Measurements from ENCODE around the gene ARHGEF25.
A peak's percentile ranks its signal among the peaks of the same experiment; 100 is the strongest.
"Not testable (repeated sequence)": the region's sequence is repeated elsewhere in the genome, so short reads cannot be mapped to it uniquely, and the experiment has no call there.

Gene ARHGEF25

DNA sequence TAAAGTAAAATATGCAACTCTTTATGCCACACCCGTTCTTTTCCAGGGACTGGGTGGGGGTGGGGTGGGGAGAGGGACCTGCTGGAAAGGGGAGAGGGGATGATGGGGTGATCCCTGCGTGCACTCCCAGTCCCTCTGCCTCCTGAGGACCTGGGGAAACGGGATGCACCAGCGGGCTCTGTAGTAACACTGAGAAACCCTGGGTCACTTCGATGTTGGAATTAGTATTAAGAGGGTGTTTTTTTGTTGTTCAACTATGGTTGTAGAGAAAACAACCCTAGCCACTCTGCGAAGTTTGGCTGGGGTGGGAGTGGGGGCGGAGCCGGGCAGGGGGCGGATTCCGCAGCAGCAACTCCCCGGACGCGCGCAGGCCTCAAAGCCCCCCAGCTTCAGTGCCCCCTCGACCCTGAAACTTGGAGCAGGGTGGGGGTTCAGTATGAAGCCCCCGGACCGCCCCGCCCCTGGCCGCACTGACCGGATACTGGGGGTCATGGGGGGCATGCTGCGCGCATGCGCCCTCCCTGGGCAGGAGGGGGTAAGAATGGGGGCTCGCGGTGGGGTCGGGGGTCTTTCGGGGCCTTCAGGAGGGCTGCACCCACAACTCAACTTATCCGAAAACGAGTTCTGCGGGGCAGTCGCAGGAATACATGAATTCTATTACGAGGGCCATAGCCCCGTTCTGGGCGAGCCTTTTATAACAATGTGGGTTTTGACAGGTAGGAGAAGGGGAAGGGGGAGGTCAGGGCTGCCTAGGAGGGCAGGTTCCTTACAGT, 1.3 kb upstream of the ARHGEF25 start:
- no peak for DNase-seq

DNA sequence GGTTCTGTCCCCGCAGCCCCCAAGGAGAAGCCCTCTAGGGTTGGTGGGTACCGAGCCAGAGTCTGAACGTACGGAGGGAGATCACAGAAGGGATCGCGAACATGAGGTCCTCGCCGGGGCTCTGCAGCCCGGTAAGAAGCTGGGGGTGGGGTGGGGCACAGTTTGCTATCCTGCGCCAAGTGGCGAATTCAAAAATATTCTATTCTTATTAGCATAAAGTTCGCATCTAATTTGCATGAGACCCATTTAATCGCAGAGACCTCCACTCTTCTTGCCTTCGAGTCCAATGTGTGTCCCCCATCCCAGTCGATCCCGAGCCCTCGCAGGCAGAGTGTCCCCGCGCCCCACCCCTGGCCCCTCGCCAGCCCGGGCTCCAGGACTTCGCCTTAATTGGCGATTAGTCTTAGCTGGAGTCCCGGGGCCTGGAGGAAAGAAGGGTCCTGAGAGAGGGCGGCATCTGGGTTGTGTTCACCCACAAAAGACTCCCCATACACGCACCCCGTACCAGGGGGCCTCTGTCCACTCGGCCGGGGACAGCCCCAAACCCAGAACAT, 604 bp upstream of the ARHGEF25 start:
- DNase-seq, result no peak

DNA sequence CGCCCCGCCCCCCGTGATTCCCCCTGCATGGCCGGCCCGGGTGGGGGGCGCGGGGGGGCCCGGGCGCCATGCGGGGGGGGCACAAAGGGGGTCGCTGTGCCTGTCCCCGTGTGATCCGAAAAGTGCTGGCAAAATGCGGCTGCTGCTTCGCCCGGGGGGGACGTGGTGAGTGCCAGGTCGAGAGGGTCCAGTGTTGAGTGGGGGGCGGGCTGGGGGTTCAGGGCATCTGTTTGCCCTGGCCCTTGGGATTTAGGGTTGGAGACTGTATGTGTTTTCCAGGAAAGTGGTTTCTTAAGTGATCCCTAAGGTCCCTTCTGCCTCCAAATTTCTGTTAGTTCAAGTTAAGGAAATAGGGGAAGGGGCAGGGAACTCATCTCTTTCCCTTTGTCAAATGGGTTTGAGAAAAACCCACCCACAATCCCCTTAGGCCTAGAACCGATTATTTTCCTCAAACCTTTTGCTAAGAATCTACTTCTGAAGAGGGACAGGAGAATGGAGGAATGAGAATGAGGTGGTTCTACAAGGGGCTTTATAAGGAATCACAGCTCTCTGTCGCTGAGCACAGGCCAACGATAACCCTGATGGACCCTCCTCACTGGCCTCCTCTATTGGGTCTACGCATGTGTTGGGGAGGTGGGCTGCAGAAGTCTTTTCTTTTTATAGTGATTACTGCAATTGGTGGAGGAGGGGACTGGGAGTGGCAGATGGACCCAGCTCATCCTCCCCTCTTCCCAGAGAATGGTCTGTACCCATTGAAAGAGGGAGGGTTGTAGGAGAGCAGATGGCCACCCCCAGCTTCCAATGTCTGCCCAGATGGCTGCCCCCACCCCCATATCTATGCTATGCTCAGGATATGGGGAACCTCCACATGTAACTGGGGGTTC, 834 bp downstream of the ARHGEF25 start:
- DNase-seq, result no peak

DNA sequence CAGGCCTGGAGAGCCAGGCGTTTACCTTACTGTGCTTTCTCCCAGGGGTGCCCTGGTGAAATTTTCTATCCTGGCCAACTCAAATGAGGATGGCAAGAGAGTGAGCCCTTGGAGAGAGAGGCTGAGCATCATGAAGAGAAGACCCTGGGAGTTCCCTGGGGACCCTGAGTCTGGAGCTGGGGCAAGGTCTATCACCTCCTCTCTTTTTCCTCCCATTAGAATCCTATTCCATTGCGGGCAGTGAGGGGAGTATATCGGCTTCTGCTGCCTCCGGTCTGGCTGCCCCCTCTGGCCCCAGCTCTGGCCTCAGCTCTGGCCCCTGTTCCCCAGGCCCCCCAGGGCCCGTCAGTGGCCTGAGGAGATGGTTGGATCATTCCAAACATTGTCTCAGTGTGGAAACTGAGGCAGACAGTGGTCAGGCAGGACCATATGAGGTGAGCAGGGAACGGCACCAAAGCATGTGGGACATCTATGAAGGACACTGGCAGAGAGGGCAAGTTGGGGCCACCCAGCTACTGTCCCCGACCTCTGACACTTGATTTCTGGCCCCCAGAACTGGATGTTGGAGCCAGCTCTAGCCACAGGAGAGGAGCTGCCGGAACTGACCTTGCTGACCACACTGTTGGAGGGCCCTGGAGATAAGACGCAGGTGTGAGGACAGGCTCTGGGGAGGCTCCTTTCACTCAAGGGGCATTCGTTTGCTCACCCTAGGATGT, 1.6 kb downstream of the ARHGEF25 start:
- no peak for DNase-seq

DNA sequence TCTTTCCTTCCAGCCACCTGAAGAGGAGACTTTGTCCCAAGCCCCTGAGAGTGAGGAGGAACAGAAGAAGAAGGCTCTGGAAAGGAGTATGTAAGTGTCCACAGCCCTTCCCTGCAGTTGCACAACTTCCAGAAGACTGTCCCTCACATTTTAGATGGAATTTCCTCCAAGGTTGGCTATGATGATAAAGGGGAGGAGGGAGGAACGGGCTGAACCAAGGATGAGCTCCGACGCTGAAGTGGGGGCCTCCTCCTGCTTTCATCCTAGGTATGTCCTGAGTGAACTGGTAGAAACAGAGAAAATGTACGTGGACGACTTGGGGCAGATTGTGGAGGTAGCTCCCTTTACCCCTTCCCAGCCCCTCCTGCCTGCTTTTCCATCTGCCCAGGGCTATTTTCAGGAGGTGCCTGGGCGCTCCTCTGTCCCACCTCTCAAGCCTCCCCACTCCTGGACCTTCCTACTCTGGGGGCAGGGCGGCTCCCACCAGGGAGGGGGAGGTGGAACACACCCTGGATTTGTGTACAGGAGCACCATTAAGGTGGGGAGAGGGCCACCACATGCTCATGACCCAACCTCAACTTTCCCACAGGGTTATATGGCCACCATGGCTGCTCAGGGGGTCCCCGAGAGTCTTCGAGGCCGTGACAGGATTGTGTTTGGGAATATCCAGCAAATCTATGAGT, 2.3 kb downstream of the ARHGEF25 start:
- no peak for DNase-seq

DNA sequence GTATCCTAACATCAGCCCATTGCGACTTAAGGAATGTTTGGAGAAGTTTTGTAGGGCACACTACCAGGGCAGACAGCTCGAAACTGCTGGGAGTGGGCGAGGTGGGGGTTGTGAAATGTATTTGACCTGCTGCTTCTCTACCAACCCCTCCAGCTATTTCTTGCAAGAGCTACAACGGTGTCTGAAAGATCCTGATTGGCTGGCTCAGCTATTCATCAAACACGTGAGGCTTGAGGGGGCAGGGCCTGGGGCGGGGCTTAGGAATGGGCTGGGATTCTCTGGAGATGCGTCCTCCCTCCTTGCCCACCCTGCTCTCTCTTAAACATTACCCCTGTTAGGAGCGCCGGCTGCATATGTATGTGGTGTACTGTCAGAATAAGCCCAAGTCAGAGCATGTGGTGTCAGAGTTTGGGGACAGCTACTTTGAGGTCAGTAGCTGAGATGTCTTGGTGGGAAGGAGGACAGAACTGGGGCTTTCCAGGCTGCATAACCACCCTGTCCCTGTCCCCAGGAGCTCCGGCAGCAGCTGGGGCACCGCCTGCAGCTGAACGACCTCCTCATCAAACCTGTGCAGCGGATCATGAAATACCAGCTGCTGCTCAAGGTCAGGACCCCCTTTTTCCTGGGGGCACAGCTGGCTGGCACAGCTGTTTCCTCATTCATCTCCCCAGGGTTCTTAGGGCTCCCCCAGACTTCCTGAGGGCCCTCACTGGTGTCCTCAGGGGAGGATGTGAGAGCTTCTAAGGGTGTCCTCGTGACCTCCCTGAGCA, 3.1 kb downstream of the ARHGEF25 start:
- DNase-seq, result peak in 1 of 2 donors; percentile 45

DNA sequence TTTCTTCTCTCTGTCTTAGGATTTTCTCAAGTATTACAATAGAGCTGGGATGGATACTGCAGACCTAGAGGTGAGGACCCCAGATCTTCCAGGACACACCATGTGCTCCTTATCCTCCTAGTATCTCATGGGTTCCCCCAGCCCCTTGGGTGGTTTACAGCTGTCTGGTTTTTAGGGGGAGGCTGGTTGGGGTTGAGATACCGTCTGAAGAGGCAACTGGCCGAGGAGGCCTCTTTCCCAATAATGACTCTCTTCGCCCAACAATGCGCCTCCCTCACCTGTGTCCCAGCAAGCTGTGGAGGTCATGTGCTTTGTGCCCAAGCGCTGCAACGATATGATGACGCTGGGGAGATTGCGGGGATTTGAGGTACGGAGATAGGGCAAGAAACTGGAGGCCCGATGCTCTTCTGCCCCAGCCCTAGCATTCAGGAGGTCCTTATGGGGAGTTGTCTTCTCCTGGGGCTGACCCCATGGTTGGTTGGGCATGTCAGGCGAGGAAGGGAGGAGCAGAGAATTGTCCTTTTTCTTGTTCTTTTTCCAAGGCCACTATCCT, 3.8 kb downstream of the ARHGEF25 start:
- no peak for DNase-seq

DNA sequence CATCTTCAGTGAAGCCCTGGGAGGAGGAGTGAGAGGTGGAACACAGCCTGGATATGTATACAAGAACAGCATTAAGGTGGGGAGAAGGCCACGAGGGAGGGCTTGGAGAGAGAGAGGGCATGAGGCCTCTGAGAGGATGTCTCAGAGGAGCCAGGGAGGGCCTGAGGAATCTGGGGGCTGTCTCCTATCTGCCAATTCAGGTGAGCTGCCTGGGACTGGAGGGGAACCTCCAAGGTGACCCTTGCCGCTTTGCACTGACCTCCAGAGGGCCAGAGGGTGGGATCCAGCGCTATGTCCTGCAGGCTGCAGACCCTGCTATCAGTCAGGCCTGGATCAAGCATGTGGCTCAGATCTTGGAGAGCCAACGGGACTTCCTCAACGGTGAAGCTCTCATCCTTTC, 4.4 kb downstream of the ARHGEF25 start:
- DNase-seq, result no peak

DNA sequence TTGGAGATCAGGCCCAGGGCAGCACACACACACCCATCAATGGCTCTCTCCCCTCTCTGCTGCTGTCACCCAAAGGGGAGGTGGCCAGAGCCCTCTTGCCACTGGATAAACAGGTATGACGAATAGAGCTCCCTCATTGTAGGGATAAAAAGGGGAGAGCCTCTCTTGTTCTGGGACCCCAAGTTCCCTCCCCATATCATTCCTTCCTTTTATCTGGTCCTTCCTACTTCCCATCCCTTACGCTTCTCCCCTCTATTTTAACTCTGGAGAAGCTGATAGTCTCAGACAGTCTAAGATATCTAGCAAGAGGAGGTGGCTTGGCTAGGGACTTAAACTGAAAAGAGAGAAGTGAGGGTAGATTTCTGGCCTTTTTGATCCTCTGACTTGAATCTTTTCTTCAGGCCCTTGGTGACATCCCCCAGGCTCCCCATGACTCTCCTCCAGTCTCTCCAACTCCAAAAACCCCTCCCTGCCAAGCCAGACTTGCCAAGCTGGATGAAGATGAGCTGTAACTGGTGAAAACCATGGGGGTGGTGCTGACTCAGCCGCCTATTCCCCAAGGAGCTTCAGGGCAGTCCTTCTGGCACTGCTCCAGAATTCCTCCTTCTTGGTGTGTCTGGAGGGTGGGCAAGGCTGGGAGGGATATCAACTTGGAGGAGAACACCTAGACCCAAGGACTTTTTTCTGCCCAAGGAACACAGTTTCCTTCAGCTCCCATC, 5.3 kb downstream of the ARHGEF25 start:
- DNase-seq, result no peak

DNA sequence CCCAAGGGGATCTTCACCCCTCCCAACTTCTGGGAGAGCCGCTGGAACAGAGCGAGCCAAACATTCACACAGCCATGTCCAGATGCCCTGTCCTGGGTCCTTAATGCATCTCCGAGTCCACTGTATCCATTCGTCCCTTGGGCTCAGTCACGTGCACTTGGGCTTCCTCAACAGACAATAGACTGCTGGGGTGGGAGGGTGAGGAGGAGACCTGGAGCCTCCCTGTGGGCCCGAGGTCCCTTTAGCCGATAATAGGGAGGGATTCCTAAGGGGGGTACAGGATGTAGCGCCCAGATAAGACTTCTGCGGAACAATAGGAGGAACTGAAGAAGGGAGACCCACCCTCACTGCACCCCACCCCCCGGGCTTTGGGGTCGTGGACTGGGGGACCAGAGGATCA, 6.7 kb downstream of the ARHGEF25 start:
- no peak for DNase-seq

DNA sequence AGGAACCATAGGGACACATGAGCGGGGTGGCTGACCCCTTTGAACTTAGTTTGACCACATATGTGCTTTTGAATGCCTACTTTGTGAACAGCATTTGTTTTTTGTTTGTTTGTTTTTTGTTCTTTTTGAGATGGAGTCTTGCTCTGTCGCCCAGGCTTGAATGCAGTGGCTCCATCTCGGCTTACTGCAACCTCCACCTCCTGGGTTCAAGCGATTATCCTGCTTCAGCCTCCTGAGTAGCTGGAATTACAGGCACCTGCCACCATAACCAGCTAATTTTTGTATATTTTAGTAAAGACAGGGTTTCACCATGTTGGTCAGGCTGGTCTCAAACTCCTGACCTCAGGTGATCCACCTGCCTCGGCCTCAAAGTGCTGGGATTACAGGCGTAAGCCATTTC, 7.2 kb downstream of the ARHGEF25 start:
- DNase-seq, result not testable (repeated sequence)

DNA sequence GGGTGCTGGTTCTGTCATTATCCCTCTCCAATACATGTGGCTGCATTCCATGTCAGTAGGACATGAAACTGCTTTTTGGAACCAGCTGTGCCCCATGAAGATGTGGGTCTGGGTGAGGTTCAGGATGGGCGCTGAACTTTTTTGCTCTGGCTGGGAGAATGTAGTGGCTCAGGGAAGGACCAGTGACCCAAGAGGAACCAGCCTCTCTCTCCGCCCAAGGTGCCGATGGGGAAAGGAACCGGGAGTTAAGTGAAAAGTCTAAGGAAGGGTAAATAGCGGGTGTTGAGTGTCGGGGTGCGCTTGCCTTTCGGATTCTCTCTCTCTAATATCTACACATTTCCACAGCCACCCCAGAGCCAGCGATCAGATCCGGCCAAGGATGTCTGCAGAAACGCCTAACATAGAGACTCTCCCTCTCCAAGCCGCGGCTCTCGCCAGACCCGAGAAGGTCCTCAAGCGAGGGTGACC, 7.8 kb downstream of the ARHGEF25 start:
- no peak for DNase-seq

DNA sequence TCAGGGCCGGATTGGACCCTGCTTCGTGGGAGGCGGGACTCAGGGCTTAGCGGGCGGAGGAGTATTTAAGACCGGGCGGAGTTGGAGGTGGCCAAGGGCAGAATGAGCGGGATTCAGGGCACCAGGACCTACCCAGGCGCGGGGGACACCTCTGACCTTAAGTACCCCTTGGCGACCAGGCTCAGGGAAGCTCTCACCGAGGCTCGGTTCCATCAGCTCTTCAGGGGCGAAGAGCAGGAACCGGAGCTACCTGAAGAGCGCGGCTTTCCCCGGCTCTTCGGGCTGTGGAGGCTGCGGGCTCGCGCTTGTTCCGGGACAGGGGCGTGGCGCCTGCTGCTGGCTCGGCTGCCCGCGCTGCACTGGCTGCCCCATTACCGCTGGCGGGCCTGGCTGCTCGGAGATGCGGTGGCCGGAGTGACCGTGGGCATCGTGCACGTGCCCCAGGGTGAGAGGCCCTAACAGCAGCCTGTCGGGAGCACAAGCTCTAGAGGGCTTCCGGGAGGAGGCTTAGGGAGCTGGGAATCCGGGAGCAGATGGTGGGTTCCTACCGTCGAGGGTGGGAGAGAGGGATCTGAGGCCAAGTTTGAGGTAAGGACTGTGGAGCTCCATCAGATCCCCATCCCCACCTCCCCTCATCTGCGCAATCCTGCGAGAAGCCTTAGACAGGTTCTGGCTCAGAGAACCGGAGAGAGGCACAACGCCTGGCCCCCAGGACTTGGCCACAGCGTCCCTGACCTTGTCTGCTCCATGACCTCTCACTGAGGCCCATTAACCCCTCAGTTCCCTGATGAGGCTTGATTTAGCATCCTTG, 8.4 kb downstream of the ARHGEF25 start:
- peak in 1 of 2 donors; percentile 42 for DNase-seq

DNA sequence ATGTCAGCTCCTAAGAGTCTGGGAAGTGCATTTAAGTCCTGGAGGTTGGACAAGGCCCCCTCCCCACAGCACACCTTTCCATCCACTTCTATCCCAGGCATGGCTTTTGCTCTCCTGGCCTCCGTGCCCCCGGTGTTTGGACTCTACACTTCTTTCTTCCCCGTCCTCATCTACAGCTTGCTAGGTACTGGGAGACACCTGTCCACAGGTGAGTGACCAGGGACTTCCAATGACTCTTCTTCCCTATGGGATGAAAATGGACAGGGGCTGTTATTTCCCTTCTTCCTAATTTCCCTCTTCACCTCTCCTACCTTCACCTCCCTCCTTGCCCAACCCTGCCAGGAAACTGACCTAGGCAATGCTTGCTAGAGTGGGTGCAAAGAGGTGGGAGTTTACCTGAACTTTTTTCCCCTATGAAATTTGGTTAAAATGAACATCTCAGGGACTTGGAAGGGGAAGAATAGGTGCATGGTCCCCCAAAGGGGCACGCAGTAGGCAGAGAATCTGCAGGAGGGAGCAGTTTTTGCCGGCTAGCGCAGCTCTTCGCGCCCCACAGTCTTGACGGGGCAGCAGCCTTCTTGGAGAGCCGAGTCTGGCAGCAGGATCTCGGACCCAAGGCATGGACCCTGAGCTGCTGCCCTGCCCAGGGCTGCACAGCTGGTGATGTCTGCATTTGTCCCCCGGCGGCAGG, 9.2 kb downstream of the ARHGEF25 start:
- no peak for DNase-seq

DNA sequence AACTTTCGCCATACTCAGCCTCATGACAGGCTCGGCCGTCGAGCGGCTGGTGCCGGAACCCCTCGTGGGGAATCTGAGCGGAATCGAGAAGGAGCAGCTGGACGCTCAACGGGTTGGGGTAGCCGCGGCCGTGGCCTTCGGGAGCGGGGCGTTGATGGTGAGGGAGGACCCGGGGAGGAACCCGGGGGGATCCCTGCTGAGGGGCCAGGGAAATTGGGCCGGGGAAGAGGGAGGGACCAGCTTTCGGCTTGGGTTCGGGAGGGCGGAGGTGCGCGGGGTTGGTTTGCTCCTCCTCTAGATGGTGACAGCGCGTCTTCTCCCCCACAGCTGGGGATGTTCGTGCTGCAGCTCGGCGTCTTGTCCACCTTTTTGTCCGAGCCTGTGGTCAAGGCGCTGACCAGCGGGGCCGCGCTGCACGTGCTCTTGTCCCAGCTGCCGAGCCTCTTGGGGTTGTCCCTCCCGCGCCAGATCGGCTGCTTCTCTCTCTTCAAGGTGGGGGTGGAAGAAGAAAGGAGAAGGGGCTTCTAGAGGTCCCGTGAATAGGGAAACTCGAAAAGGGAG, 9.8 kb downstream of the ARHGEF25 start:
- DNase-seq, result peak in 1 of 2 donors; percentile 38

DNA sequence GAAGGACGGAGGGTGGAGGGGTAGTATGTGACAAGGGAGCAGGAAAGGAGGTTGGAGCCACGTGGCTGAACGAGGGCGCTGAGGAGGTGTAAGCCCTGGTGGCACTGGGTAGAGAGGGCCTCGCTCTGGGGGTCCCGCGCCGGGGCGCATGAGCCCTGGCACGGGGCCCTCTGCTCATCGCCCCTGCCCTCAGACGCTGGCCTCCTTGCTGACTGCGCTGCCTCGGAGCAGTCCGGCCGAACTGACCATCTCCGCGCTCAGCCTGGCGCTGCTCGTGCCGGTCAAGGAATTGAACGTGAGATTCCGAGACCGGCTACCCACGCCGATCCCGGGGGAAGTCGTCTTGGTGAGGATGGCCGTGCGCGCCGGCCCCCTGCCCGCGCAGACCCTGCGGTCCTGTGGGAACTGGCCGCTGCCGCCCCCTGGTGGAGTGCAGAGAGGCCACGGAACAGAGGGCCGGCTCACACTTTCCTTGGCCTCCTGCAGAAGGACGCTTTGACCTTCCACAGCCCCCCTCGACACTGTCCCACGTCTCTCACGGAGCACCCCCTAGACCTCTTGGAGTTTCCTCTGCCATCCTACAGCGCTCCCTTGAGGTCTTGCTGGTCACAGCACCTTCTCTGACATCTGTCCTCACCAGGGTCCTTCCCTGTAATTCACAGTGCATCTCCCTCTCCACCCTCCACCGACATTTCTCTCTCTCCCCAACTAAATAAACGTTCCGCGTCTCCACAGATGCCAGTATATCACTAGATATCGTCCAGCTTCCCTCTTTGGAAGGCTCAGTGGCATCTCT, 10.5 kb downstream of the ARHGEF25 start:
- DNase-seq, result peak; percentile 73 to 78

Data from stimulated activated CD4-positive, alpha-beta T cell treated with anti-CD3 and anti-CD28 coated beads, Interleukin-2, amount 100 ng/mL, for 24 hours (primary cell).